HCT116 (cell line): ENCODE measurements around the gene HDGFL3. TPM values are rescaled to one million over a fixed set of nuclear protein-coding genes. Genes with fewer than 3 reads are reported as not detected.

Experiments used
- ATAC-seq: fragments of 200-7000 bp; cut with Tn5 transposase; 2 replicates; pipeline ENCODE4 v1.9.1; 2020; ENCODE audit warnings: mild to moderate bottlenecking, moderate library complexity
- BruUV-seq: library from RNA; stranded (reverse); fragments of 400-500 nt; replicated peaks from 2 replicates; lab custom pipeline; 2021; lab: Mats Ljungman, UMichigan
- CTCF ChIA-PET: fragments of 300-600 bp; sonication (Branson Sonifier 250); formaldehyde crosslinking; loops from one replicate; lab custom pipeline; 2021; ENCODE audit warnings: antibody characterized with exemption; lab: Charles Lee
- POLR2A ChIA-PET: fragments of 300-600, 350-600 bp; sonication (Branson Sonifier 250); formaldehyde crosslinking; loops from one replicate; lab custom pipeline; 2021; ENCODE audit warnings: antibody characterized with exemption; lab: Charles Lee
- RAD21 ChIA-PET, 2 experiments: fragments of 300-600 bp; sonication (Branson Sonifier 250); formaldehyde crosslinking; loops; one replicate each; lab custom pipeline; 2023; ENCODE audit warnings: low total read pairs in 2 of 2; ENCODE audit not compliant: uncharacterized antibody in 2 of 2, unreplicated experiment in 2 of 2, low non-redundant PET in 1 of 2; lab: Charles Lee
- DNase-seq: peaks from one replicate; pipeline ENCODE4 v3.0.0-alpha.2; 2010; ENCODE audit warnings: low read depth, low spot score
- H2AFZ ChIP-seq: fragments of 200-600 bp; shearing (Covaris generic), sonication (generic); 2 replicates; pipeline ENCODE4 v1.6.1; 2017; ENCODE audit warnings: low read depth, mixed run types, mixed read lengths, antibody characterized with exemption, low read length; ENCODE audit not compliant: poor library complexity, severe bottlenecking
- H3K27ac ChIP-seq: 2 replicates; pipeline ENCODE4 v1.5.1; 2012; ENCODE audit warnings: low read depth, low read length
- H3K27me3 ChIP-seq: fragments of 200-600 bp; sonication (generic); 2 replicates; pipeline ENCODE4 v1.6.1; 2016; ENCODE audit warnings: mixed run types, low read length, mixed read lengths; ENCODE audit not compliant: insufficient read depth
- H3K36me3 ChIP-seq, 2 experiments: fragments of 200-500 bp in 1 of 2; fragments of 200-600 bp in 1 of 2; sonication (Bioruptor generic) in 1 of 2; sonication (generic) in 1 of 2; 2 replicates each; pipeline versions ENCODE4 v1.5.1 to v1.6.1; 2014 to 2016; ENCODE audit warnings: low read length in 2 of 2, inconsistent platforms in 1 of 2, mixed read lengths in 1 of 2, mixed run types in 1 of 2; ENCODE audit not compliant: insufficient read depth in 2 of 2, control insufficient read depth in 1 of 2
- H3K4me1 ChIP-seq, 2 experiments: fragments of 200-600 bp in 1 of 2; sonication (generic) in 1 of 2; 2 replicates each; pipeline versions ENCODE4 v1.5.1 to v1.6.1; 2012 to 2017; ENCODE audit warnings: low read length in 2 of 2, inconsistent platforms in 1 of 2, mild to moderate bottlenecking in 1 of 2, mixed read lengths in 1 of 2, mixed run types in 1 of 2, moderate library complexity in 1 of 2; ENCODE audit not compliant: insufficient read depth in 2 of 2, control insufficient read depth in 1 of 2
- H3K4me2 ChIP-seq: fragments of 200-600 bp; sonication (generic); 2 replicates; pipeline ENCODE4 v1.6.1; 2017; ENCODE audit warnings: mixed run types, low read length, mixed read lengths
- H3K4me3 ChIP-seq, 2 experiments: fragments of 200-600 bp in 1 of 2; sonication (generic) in 1 of 2; replicated peaks in 1 of 2; 2 replicates each; pipeline ENCODE4 v1.5.1; 2011 to 2016; ENCODE audit warnings: low read length in 2 of 2, control low read depth in 1 of 2, low read depth in 1 of 2, mild to moderate bottlenecking in 1 of 2, mixed read lengths in 1 of 2, mixed run types in 1 of 2
- H3K79me2 ChIP-seq: fragments of 200-600 bp; sonication (generic); 2 replicates; pipeline ENCODE4 v1.6.1; 2017; ENCODE audit warnings: mild to moderate bottlenecking, mixed run types, low read length, moderate library complexity, mixed read lengths; ENCODE audit not compliant: insufficient read depth
- H3K9ac ChIP-seq: fragments of 200-600 bp; sonication (generic); 2 replicates; pipeline ENCODE4 v1.6.1; 2016; ENCODE audit warnings: low read length, mixed read lengths
- H3K9me2 ChIP-seq: fragments of 200-600 bp; sonication (generic), shearing (Covaris generic); 2 replicates; pipeline ENCODE4 v1.6.1; 2017; ENCODE audit warnings: mixed run types, mild to moderate bottlenecking, moderate library complexity; ENCODE audit not compliant: insufficient read depth
- H3K9me3 ChIP-seq, 2 experiments: fragments of 200-500 bp in 1 of 2; fragments of 200-600 bp in 1 of 2; sonication (Bioruptor generic) in 1 of 2; sonication (generic) in 1 of 2; 2 replicates each; pipeline ENCODE4 v1.6.1; 2014 to 2017; ENCODE audit warnings: low read length in 2 of 2, mixed read lengths in 2 of 2, inconsistent platforms in 1 of 2, low read depth in 1 of 2, mild to moderate bottlenecking in 1 of 2, mixed run types in 1 of 2, moderate library complexity in 1 of 2; ENCODE audit not compliant: control insufficient read depth in 1 of 2, insufficient read depth in 1 of 2
- H4K20me1 ChIP-seq: fragments of 200-600 bp; sonication (generic), shearing (Covaris generic); 2 replicates; pipeline ENCODE4 v1.6.1; 2017; ENCODE audit warnings: mixed run types, mild to moderate bottlenecking, moderate library complexity; ENCODE audit not compliant: insufficient read depth
- ATF3 ChIP-seq: IDR thresholded peaks from 2 replicates; pipeline ENCODE4 v1.6.1; 2012
- EGR1 ChIP-seq: IDR thresholded peaks from 2 replicates; pipeline ENCODE4 v1.6.1; 2012; ENCODE audit warnings: low read depth
- intact Hi-C: fragments of 100-400 bp; cut with micrococcal nuclease; formaldehyde crosslinking; loops from 2 replicates; pipeline ENCODE4 v1.10.0; 2022
- total RNA-seq: library from RNA; stranded (reverse); gene quantifications from one replicate; pipeline ENCODE4 v1.2.1, GENCODE V29; 2021; ENCODE audit not compliant: unreplicated experiment

The HDGFL3 gene
- total RNA-seq, 1 experiment from 2014 or later, result 0.64 TPM

DNA sequence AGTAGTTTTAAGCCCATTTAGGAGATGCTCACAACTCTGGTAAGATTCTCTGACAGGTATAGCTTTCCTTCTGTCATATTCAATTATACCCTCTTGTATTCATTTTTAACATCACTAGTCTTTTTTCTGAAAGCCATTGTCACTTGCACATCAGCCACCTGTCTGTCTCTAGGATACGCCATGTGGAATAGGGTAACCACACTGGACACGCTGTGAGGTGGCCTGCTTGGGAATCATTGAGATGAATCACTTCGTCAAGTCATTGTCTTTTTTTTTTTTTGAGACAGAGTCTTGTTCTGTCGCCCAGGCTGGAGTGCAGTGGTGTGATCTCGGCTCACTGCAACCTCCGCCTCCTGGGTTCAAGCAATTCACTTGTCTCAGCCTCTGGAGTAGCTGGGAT lies 92.8 kb downstream of the HDGFL3 start:
- H3K27me3 ChIP-seq, result no peaks in the 10 kb centered on the region; the same call in 1 of the 2 replicates
- ChIA-PET RAD21 (no interaction called here), CTCF (no interaction called here), POLR2A (no interaction called here)
- no peak overlapping the region for H3K4me2 ChIP-seq
- no peak overlapping the region for H2AFZ ChIP-seq
- BruUV-seq, result no TSS peak
- no peak overlapping the region for H3K27ac ChIP-seq
- no peaks in the 10 kb centered on the region for H3K9me2 ChIP-seq
- no peak overlapping the region for H3K9ac ChIP-seq
- no peaks in the 10 kb centered on the region for H3K36me3 ChIP-seq
- no peak for TF ChIP-seq EGR1
- ATAC-seq, result no peak
- H3K79me2 ChIP-seq, result no peaks in the 10 kb centered on the region
- H3K4me1 ChIP-seq, result no peaks in the 10 kb centered on the region
- H3K4me3 ChIP-seq, result no peak overlapping the region
- no peaks in the 10 kb centered on the region for H3K9me3 ChIP-seq
- H4K20me1 ChIP-seq, result no peaks in the 10 kb centered on the region
- no peak for DNase-seq
- intact Hi-C loops, result no loop called here

GRCh38 chr15:83113881-83114674 lies 93.5 kb downstream of the HDGFL3 start:
- CTCF ChIA-PET, result no interaction called here
- no peak for DNase-seq

More at GRCh38 chr15:83113881-83114674, 93.5 kb downstream of the HDGFL3 start:
- Histone ChIP-seq H3K36me3 (no peaks in the 10 kb centered on the region), H3K4me1 (no peaks in the 10 kb centered on the region), H3K9me2 (no peaks in the 10 kb centered on the region), H3K27ac (no peak overlapping the region), H4K20me1 (no peaks in the 10 kb centered on the region), H3K9ac (no peak overlapping the region), H3K4me2 (no peak overlapping the region), H3K79me2 (no peaks in the 10 kb centered on the region), H3K4me3 (no peak overlapping the region), H2AFZ (no peak overlapping the region), H3K27me3 (no peaks in the 10 kb centered on the region; the same call in 1 of the 2 replicates), H3K9me3 (no peaks in the 10 kb centered on the region)
- no peak for ATAC-seq
- ChIA-PET RAD21 (no interaction called here), POLR2A (no interaction called here)
- TF ChIP-seq ATF3, result no peak
- BruUV-seq, result no TSS peak
- intact Hi-C loops, result no loop called here
